Measurements from ENCODE around the gene BHMT2.

BHMT2 gene

DNA sequence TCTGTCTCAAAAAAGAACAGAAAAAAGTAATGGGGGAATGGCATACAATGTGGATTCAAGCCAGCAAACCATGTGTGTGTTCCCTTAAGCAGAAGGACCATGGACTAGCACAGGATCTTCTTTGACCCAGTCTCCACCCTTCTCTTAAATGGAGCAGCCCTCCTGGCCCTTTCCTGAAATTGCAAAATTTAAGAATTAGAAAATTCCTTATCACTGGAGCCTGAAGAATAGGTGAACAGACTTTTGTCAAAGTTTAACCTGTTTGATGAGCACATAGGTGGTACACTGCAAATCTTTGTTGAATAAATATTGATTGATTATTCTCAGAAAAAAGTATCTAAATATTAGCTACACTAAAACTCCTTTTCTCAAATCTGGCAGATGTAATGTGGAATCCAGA is 12.7 kb upstream of the BHMT2 start:
- in situ Hi-C loops (cut with MboI; ENCODE audit: low sequenced_read_pairs), result no loop called here

DNA sequence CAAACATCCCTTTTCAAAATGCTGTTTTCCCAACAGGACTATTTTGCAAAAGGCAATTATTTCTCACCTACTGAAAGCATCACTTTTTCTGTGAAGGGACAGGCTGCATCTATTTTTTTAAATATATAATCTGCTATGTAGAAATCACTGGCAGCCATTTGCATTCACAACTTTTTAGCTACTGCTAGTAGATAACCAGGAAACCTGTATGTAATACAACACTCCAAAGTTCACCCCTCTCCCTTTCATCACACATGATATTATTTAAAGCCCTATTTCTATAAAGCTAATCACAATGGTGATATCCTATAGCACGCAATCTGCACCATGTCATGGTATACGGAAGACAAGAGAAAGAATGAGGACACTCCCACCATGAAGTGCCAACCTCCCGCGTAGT is 9.9 kb upstream of the BHMT2 start:
- in situ Hi-C loops (cut with MboI; ENCODE audit: low sequenced_read_pairs), result no loop called here

DNA sequence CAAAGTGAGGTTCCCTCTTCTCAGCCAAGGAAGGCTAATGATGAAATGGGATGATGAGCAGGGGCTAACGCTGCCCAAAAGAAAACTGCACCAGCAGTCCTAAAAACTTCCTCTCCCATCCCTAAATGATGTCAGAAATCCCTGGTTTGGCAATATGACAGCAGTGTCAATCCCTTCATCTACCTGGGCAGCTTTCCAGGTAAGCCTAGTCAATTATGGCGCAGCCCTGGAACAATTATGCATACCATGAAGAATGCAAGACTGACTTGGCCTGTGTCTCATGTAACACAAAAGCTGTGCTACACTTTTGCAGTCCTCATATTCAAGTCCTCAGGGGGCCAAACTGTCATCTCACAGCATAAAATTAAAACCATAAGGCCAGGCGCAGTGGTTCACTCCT is 7.1 kb upstream of the BHMT2 start:
- in situ Hi-C loops (cut with MboI; ENCODE audit: low sequenced_read_pairs), result no loop called here

DNA sequence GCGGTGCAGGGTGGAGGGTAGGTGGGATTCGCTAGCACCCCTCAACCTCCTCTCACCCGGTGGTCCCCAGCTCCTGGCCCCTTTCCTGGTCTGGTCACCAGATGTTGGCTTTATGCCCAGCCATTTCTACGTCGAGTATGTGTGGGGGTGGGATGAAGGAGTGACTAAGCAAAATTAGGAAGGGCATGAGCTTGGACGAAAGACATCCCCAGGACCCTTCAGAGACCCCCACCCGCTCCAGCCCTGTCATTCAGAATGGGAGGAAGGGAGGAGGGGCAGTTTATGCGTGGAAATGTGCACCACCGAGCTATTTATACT is 742 bp downstream of the BHMT2 start:
- in situ Hi-C loops (cut with MboI; ENCODE audit: low sequenced_read_pairs), result no loop called here

DNA sequence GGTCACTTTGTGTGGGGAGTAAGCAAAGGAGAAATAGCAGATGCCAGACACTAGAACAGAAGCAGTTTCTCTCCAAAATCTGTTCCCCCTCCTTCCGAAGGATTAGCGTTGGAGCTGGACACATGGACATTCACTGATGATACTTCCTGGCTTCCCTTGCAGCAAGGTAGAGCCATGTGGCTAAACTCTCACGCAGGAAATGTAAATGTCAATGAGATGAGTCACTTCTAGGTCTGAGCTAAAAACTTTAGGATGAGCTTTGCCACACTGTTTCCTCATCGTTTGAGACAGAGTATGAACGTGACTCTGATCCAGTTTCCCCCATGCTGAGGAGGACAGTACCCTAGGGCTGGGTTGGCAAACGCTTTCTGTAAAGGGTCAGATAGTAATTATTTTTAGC is 5.1 kb downstream of the BHMT2 start:
- in situ Hi-C loops (cut with MboI; ENCODE audit: low sequenced_read_pairs), result no loop called here

DNA sequence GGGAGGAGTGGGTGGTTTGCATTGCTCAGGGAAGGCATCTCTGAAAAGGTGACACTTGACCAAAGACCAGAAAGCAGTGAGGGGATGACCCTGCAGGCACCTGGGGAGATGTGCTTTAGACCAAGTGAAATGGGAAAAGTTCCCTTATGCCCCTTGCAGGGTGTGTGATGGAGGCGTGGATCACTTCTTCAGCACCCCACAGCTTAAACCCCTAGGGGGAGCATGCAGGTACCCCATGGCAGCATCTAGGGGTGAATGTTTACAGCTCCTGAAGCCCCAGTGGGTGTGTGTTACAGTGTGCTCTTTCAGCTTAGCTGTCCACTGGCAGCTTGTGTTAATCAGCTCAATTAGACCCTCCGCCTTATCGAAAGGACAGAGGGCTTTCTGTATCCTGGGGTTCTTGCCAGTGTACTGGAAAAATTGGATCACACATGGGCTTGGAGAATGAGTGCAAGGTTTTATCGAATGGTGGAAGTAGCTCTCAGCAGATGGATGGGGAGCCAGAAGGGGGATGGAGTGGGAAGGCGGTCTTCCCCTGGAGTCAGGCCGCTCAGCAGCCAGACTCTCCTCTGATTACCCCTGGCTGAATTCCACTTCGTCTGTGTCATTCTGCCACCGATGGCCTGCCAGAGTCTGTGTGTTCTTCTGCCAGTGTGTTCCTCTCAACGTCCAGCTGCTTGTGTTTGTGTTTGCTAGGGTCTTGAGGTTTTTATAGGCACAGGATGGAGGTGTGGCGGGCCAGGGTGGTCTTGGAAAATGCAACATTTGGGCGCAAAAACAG is 6.3 kb downstream of the BHMT2 start:
- in situ Hi-C loops (cut with MboI; ENCODE audit: low sequenced_read_pairs), result no loop called here

DNA sequence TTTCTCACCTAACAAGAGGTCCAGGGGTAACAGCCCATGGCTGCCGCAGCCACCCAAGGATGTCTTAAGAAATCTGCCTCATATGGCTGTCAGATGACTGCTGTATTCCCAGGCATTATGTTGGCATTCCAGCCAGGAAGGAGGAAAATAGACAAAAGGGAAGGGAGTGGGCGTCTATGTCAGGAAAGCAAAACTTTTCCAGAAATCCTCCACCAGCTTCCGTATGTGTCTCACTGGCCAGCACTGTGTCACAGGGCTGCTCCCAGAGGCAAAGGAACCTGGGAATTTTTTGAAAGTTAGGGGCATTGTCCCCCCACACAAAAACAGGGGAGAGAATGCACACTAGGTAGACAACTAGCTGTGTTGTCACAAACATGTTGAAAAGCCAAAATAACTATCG is 7.3 kb downstream of the BHMT2 start:
- in situ Hi-C loops (cut with MboI; ENCODE audit: low sequenced_read_pairs), result no loop called here

DNA sequence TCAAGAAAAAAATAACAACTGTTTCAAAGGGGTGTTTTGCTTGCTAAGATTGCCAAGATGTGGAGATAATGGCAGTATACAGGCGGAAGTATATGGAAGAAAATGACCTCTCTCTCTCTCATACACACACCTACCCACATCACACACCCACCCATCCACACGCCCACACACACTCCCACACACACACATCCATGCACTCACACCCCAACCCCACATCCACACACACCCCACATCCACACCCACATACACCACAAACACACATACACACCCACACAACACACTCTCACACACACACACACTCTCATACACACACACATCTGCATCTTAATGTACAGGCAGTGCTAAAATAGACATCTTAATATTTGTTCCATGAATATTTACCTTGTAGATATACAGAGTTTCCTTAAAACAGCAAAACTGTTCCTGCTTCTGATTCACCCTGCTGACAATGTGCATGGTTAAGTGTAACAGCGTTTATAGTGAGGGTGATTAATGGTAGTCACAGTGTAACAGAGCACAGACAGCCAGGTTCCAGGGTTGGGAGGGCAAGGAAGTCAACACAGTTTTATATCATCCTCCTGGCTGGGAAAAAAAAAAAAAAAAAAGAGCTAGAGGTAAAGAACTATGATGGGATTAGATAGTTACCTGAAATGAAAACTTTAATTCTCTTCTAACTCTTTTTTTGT is 8.3 kb downstream of the BHMT2 start:
- in situ Hi-C loops (cut with MboI; ENCODE audit: low sequenced_read_pairs), result no loop called here

DNA sequence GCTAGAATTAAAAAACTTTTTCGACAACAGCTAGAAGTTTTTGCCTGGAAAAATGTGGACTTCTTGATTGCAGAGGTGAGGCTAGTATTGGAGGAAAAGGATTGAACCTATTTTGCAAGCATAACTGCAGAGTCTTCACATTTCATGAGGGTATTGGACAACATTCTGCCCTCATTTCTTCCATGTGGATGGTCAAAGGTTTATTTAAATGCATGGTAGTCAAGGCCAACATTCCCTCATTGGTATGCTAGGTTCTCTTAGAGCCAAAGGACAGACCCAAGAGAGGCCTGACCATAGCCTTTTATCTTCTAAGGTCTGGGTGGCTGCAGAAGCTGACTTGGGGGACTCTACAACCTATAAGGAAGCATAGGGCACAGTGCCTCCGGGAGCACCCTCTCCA is 11.2 kb downstream of the BHMT2 start:
- in situ Hi-C loops (cut with MboI; ENCODE audit: low sequenced_read_pairs), result no loop called here

DNA sequence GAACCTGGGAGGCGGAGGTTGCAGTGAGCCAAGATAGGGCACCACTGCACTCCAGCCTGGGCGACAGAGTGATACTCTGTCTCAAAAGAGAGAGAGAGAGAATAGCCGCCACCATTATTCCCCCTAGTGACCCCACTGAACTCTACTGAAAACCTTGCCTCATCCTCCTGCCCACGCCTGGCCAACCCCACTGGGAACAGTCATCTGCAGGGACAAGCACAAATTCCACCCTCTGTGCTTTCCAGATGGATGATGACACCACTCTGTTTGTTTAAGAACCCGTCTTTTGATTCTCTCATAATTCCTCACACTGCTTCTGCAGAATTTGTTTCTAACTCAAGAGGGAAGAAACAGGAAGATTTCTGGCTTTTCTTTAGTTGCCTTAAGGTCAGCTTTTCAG is 12.2 kb downstream of the BHMT2 start:
- in situ Hi-C loops (cut with MboI; ENCODE audit: low sequenced_read_pairs), result no loop called here

DNA sequence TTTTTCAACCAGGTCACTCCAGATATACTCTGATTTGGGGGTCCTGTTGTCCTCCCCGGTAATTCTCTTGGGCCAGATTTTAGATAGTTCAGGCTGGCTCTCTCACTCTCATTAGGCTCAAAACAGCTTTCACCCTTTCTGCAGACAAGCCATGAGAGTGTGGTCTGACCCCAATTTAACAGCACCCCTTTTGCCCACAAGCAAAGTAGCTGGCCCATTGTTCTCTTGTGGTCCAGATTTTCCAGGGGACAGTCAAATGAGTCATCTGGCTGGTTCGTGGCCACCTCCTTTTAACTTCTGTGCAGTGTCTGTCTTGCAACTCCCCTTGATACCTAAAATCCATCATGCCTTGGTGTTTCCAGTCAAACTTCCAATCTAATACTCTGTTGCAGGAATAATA is 16.5 kb downstream of the BHMT2 start:
- in situ Hi-C loops (cut with MboI; ENCODE audit: low sequenced_read_pairs), result no loop called here

DNA sequence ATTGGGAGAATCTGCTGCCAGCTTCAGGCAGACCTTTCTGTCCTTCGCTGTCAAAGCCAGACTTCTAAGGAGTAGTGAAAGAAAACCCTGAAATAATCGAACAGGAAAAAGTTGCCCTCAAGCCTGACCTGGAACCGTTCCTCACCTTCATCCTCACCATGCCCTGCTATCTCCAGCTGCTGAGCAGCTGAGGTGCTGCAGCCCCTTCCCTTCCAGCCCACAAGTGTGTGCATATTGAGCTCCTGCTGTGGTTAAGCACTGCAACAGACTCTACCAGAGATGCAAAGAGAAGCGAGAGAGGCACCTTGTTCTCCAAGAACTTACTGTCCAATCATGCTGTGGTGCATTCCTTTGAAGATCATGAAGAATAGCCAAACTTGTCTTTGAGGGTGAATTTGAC is 18.9 kb downstream of the BHMT2 start:
- in situ Hi-C loops (cut with MboI; ENCODE audit: low sequenced_read_pairs), result no loop called here

DNA sequence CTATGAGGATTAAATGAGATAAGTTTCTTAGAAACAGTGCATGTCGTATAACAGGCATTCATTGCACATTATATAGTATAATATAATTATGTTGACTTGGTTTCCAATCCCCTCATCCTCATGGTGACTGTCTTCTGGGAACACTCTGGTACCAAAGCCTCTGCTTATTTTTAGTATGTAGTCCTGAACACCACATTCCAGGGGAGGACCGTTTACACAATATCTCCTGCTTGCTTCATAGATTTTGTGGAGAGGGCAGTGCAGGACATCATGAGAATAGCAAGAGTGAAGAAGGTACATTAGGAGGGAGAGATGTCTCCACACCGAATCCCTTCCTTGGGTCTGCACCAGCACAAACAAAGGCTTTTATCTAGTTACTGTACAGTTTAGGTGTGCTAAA is 21.5 kb downstream of the BHMT2 start:
- in situ Hi-C loops (cut with MboI; ENCODE audit: low sequenced_read_pairs), result no loop called here

DNA sequence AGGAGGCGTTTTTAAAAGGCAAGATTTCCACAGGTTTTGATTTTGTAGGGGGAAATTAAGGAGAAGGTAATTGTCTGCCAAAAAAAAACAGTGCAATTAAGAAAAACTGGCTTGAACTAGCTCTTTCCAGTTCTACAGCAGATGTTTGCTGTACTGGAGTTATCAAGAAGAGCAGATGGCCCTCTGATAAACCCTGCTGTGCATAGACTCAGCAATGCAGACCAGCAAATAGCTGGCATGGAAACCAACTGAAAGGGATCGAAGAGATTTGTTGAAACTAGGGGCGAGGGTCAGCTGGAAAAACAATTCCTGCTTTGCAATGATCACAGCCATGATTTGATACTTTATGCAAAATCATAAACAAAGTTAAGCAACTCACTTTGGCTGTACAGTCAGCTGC is 24.2 kb downstream of the BHMT2 start:
- in situ Hi-C loops (cut with MboI; ENCODE audit: low sequenced_read_pairs), result no loop called here

DNA sequence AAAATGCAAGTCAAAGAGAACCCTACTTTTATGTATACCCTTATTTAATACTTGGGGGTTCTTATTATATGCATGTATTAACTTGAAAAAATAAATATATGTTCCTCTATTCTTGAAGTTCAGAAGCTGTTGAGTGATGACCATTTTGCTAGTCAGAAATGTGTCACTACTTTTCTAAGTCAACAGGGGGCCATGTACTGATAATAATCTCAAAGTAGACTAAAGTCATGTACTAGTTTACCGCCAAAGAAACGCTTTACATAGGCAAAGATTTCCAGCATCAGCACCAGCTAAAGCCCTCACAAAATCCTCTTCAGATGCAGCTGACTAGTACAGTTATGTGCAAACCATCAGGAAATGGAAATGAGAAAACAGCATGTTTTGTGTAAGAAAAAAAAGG is 36.3 kb downstream of the BHMT2 start:
- in situ Hi-C loops (cut with MboI; ENCODE audit: low sequenced_read_pairs), result no loop called here

DNA sequence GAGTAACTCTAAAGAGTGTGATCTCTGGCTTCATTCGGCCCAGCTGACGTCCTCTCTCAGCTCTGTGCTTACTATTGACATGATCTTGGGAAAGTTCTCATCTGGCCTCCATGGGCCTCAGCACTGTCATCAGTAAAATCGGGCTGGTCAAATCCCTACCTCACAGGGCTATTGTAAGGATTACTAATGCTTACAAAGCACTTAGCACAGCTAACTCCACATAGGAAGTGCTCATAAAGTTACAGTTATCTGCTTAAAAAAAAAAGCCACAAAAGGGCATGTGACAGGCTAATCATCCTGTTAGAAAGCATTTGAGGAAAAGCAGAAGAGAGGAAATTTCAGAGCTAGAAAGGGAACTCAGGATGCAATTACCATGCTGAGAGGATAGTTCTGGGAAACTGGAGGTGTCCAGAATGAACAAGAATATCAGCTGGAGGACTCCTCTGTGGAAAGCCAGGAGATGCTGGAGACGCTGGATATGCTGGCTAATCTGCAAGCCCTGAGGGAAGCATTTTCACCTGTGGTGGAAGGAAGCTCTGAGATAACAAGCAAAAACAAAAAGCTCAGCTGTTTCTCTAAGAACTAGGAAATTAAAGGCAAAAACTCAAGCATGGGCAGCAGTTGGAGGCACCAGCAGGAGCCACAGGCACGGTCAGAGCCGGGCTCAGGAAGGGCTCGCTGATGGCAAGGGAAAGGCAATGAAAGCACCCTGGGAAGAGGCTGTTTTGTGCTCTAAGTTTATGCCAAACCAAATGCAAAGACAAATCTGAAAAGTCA is 37.6 kb downstream of the BHMT2 start:
- in situ Hi-C loops (cut with MboI; ENCODE audit: low sequenced_read_pairs), result no loop called here

DNA sequence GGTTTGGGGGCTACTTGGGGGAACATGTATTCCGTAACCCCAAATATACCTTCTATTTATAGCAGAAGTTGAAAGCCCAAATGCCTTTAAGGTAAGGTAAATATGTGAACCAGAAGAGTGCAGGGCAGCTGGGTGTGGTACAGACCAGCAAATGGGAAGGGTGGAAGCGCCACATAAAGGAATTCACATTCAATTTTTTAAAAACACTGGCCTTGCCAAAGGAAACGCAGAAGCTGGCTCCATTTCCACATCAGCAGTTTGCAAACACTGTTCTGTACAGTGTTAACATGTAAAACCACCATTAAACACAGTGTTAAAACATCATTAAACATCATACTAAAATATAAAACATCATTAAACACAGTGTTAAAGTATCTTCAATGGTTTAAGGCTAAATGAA is 38.5 kb downstream of the BHMT2 start:
- in situ Hi-C loops (cut with MboI; ENCODE audit: low sequenced_read_pairs), result no loop called here

DNA sequence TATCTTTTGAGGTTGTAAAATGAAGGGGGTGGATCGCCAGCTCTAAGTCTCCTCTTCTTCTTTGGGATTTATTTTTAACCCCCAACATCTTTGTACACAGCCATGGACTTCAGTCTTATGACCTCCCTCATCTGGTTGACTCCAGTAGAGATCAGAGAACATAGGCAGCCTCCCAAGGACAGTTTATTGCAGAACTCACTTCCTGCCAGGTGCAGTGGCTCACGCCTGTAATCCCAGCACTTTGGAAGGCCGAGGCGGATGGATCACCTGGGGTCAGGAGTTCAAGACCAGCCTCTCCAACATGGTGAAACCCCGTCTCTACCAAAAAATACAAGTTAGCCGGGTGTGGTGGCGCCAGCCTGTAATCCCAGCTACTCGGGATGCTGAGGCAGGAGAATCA is 39.2 kb downstream of the BHMT2 start:
- in situ Hi-C loops (cut with MboI; ENCODE audit: low sequenced_read_pairs), result no loop called here

DNA sequence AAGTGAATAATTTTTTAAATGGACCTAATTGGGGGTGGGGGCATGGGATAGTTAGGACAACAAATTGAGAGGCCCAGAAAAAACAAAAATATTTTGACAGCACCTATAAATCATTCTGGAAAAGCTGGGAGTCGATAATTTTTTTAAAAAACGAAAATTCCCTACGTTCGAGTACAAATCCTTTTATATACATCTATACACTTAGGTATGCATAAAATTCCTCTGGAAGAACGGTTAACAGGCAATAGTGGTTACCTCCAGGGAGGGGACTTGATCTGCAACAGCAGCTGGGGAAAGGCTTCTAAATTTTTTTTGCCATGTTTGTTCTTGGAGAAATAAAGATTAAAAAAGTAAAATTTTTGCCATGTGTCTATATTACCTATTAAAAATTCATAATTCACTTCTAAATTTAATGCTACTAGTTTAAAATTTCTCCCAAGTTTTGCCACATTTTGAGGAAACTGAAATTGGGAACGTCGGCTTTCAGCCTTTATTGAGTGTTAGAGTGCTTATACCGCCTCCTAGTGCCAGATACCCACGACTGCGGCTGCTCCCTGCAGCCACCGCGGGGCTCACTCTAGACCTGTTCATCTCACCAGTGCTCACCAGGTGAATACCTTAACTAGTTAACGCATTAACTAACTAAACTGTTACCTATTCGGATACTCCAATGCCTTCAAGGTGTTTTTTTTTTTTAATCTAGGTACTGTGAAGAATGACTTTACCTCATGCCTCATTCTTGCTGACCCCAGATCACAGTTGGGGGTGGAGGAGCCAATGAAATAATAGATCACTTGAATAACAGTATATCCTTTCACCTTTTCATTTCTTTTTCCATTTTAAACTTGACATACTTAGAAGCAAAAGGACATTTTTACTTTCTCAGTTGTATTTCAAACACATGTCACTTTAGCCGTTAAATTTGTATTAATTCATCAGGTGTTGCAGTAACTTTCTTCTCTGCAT is 40.2 kb downstream of the BHMT2 start:
- in situ Hi-C loops (cut with MboI; ENCODE audit: low sequenced_read_pairs), result no loop called here

DNA sequence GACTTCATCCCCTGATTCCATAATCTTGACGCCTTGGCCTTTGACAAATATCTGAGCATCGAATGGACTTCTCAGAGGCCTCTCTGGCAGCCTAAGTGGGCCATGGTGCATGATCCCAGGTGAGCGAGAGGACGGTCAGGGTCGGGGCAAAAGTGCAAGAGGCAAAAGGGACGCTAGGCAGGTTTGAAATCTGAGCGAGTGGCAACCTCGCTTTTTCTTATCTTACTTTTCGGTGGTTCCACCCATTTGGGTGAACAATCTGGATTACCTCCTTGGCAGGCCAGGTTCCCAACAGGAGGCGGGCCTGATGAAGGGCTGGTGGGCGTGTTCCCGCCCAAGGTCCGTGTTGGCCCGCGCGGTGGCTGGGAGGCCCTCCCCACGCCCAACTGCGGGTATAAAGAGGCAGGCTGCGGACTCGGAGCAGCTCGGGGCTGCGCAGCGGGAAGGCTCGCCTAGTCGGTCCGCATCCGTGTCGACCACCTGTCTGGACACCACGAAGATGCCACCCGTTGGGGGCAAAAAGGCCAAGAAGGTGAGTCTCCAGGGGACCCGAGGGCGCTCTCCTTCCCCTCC is 41.9 kb downstream of the BHMT2 start, which contains the start of gene BHMT:
TSS of gene BHMT (plus strand) at position 423 of the 573 bp plus-strand sequence. CDS start at position 500, 77 bp downstream.
- in situ Hi-C loops (cut with MboI; ENCODE audit: low sequenced_read_pairs), result no loop called here

Data from HL-60/S4 treated with phorbol 12-myristate 13-acetate at 8.2 ng/mL for 4 days and 3 days (cell line).